Measurements from ENCODE around the gene SPTBN1.

DNA sequence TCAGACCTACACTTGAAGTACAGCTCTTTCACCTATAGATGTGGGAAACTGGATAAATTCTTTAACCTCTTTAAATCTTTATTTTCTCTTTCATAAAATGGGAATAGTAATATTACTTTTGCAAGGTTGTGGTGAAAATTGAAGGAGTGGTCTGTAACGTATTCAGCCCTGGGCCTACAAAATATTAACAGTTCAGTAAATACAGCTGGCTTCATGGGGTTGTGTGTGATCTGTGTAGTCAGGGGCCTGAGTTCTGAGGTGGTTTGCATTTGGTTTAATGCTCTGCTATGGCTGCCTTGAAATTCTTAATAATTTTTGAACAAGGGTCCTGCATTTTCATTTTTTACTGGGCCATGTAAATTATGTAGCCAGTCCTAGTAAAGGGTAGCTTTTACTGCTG lies 250.5 kb downstream of the SPTBN1 start:
- TF ChIP-seq EZH2phosphoT487 (IDR thresholded peaks at IDR 0.05; ENCODE audit: insufficient read depth, low read depth) (no peak), EZH2 (IDR thresholded peaks at IDR 0.05; ENCODE audit: insufficient read depth, poor library complexity, severe bottlenecking) (no peak)

Measured in GM23248 (cell line).